ENCODE results near the gene ZNF320. TPM values are rescaled to one million over a fixed set of nuclear protein-coding genes. Genes with fewer than 3 reads are reported as not detected.
"Not testable (repeated sequence)": the region's sequence is repeated elsewhere in the genome, so short reads cannot be mapped to it uniquely, and the experiment has no call there.

The ZNF320 gene
- total RNA-seq (1 to 10 TPM; 2.1 to 8.8 (median 6.8) TPM), polyA plus RNA-seq (1 to 10 TPM; 3.7 to 8.2 (median 3.7) TPM)
- long read RNA-seq, donor 1, partial matches to known transcripts: 0 of 3 reads
- long read RNA-seq, donor 1, other reads (novel, unspliced or antisense): 3 of 3 reads
- long read RNA-seq, donor 2, partial matches to known transcripts: 1 of 3 reads
- long read RNA-seq, donor 2, other reads (novel, unspliced or antisense): 2 of 3 reads

GRCh38 chr19:52897138-52897935, at the start of gene ZNF320:
ZNF320 (minus strand) TSS chr19:52897635; CDS start chr19:52890255, 7,380 bp downstream.
- H3K4me3 ChIP-seq: peak within 1 kb of the TSS; percentile 78
- intact Hi-C loops (cut with DNase I): no loop called here
- WGBS, 3 donors: 0 to 2% (median 1%) methylated on average over 56 of the region's 56 CpGs
- peaks cover 5% of the 10 kb centered on the region for H3K4me1 ChIP-seq
- TF ChIP-seq CTCF (IDR thresholded peaks at IDR 0.05): no peak
- H3K27me3 ChIP-seq (ENCODE audit: insufficient read depth in 3 of 3, low read length in 2 of 3): no peaks in the 10 kb centered on the region
- H3K27ac ChIP-seq: peak within 1 kb of the TSS; percentile 86
- peaks cover 6% of the 10 kb centered on the region for H3K9me3 ChIP-seq
- peaks cover 0 to 16% of the 10 kb centered on the region in 2 donors for H3K36me3 ChIP-seq (ENCODE audit: insufficient read depth in 1 of 2, low read depth in 1 of 2)
- ATAC-seq (peak; percentile 100), DNase-seq (peak; percentile 97)

DNA sequence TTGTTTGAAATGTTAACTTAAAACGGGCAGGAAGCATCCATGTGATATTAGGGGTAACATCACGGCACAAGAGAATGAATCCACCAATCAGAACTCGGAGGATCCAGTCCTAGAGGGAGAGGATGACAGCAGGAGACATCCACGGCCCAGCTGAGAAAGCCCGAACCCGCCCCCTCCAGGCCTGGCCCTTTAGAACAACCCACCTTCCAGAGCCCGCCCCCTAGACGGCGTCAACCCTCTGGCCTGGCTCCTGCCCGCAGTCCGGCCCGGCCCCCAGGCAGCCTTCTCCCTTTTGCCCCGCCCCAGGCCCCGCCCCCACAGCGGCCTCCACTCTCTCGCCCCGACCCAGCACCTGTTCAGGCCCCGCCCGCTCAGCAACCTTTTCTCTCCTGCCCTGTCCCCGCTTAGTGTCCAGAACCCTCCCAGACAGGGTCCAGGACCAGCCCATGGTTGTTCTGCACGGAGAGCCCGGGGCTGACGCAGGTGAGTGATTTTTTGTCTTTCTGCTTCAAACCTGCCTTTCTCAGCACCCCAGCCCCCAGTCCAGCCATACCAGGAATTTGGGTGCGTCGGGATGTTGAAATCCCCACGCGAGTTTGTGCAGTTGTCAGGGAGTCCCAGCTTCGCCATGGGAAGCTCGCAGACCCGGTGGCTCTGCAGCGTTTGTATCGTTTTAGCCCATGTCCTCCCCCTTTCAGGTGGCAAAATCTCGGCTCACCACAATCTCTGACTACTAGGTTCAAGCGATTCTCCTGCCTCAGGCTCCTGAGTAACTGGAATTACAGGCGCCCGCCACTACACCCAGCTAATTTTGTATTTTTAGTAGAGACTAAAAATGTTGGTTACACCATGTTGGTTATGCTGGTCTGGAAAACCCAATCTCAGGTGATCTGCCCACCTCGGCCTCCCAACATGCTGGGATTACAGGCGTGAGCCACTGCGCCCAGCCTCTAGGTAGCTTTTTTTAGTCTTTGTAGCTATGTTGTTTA, 49.2 kb upstream of the ZNF320 start:
- ATAC-seq (peak in 1 of 4 donors; percentile 70), DNase-seq (peak in 1 of 2 donors; percentile 64)
- intact Hi-C loops (cut with DNase I): no loop called here
- Histone ChIP-seq H3K4me1 (peaks cover 6% of the 10 kb centered on the region), H3K36me3 (ENCODE audit: insufficient read depth in 1 of 2, low read depth in 1 of 2) (peaks cover 9 to 15% of the 10 kb centered on the region in 2 donors), H3K9me3 (peaks cover 54% of the 10 kb centered on the region), H3K27ac (no peak overlapping the region), H3K4me3 (no peak overlapping the region), H3K27me3 (ENCODE audit: insufficient read depth in 3 of 3, low read length in 2 of 3) (peaks cover 0 to 1% (median 0%) of the 10 kb centered on the region in 3 donors)
- no peak for TF ChIP-seq CTCF (IDR thresholded peaks at IDR 0.05)
- WGBS, 3 donors: 25 to 31% (median 30%) methylated on average over 31 to 39 of the region's 39 CpGs

DNA sequence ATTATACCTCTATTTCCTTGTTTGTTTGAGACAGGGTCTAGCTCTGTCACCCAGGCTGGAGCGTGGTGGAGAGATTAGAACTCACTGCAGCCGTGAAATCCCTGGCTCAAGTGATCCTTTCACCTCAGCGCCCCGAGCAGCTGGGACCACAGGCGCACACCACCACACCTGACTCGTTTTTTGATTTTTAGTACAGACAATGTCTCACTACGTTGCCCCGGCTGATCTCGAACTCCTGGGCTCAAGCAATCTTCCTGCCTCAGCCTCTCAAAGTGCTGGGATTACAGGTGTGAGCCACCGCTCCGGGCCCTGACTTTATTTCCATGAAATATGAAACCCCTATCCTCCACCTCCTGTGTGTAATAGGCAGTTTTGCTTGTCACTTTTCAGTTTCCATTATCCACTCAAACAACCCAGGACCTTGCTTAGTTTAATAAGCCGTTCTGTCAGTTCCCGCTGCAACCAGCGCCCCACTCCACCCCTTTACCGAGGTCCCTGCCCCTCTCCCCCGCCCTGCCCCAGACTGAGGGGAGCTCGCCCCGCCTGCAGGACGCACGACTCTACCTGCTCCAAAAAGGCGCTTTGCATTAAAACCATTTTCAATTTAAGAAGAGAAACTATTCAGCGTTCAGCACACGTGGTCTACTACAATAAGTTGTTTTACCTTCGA, 48.4 kb upstream of the ZNF320 start:
- no peak overlapping the region for H3K4me3 ChIP-seq
- H3K9me3 ChIP-seq: peaks cover 49% of the 10 kb centered on the region
- H3K27ac ChIP-seq: no peak overlapping the region
- DNase-seq: no peak
- TF ChIP-seq CTCF (IDR thresholded peaks at IDR 0.05): no peak
- intact Hi-C loops (cut with DNase I): no loop called here
- no peak for ATAC-seq
- peaks cover 6% of the 10 kb centered on the region for H3K4me1 ChIP-seq
- 41 to 54% (median 54%) methylated on average over 24 of the region's 24 CpGs for WGBS, 3 donors
- peaks cover 7 to 8% of the 10 kb centered on the region in 2 donors for H3K36me3 ChIP-seq (ENCODE audit: insufficient read depth in 1 of 2, low read depth in 1 of 2)
- H3K27me3 ChIP-seq (ENCODE audit: insufficient read depth in 3 of 3, low read length in 2 of 3): peaks cover 0 to 1% (median 0%) of the 10 kb centered on the region in 3 donors

DNA sequence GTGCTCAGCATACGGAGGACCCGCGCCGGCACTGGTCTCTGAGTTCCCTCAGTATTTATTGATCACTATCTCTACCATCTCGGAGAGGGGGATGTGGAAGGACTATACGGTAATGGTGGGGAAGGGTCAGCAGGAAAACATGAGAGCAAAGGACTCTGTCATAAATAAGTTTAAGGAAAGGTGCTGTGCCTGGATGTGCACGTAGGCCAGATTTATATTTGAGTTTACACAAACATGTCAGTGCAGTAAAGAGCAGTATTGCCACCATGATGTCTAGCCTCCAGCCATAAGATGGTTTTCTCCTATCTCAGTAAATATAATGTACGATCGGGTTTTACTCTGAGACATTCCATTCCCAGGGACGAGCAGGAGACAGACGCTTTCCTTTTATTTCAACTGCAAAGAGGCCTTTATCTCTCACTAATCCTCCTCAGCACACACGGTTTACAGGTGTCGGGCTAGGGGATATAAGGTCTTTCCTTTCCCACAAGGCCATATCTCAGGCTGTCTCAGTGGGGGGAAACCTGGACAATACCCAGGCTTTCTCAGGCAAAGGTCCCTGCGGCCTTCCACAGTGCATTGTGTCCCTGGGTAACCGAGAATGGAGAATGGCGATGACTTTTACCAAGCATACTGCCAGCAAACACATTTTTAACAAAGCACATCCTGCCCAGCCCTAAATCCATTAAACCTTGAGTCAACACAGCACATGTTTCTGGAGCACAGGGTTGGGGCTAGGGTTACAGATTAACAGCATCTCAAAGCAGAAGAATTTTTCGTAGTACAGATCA, 47.5 kb upstream of the ZNF320 start:
- ATAC-seq; H3K4me3 ChIP-seq; intact Hi-C loops (cut with DNase I); DNase-seq; H3K27me3 ChIP-seq (ENCODE audit: insufficient read depth in 3 of 3, low read length in 2 of 3); H3K4me1 ChIP-seq; H3K27ac ChIP-seq; H3K36me3 ChIP-seq (ENCODE audit: insufficient read depth in 1 of 2, low read depth in 1 of 2): not testable (repeated sequence)
- 86 to 87% (median 87%) methylated on average over 17 of the region's 17 CpGs for WGBS, 3 donors
- H3K9me3 ChIP-seq: peaks cover 41% of the 10 kb centered on the region

All from psoas muscle (tissue), 8 donors.